Measurements from ENCODE around the gene SPSB1. TPM values are rescaled to one million over a fixed set of nuclear protein-coding genes. Genes with fewer than 3 reads are reported as not detected.

SPSB1 gene
- total RNA-seq, 4 donors from 2014 or later = 28.3 to 49.2 (median 42.1) TPM

- no peak overlapping the region for H3K27ac ChIP-seq
- H3K4me1 ChIP-seq = peaks cover 40% of the 10 kb centered on the region
- WGBS = 83% methylated on average over 20 of the region's 22 CpGs
- H3K9me3 ChIP-seq = no peaks in the 10 kb centered on the region
- no peak for DNase-seq (ENCODE audit: low spot score in 2 of 2)
- TF ChIP-seq EP300 (IDR thresholded peaks at IDR 0.05) = no peak
- no peak for TF ChIP-seq POLR2AphosphoS5 (IDR thresholded peaks at IDR 0.05)
- TF ChIP-seq POLR2A (IDR thresholded peaks at IDR 0.05) = no peak
- TF ChIP-seq CTCF (IDR thresholded peaks at IDR 0.05) = no peak
- H3K27me3 ChIP-seq = no peaks in the 10 kb centered on the region
- no peak overlapping the region for H3K4me3 ChIP-seq
- peaks cover 19% of the 10 kb centered on the region for H3K36me3 ChIP-seq
Measured at GRCh38 chr1:9352377-9353134, 59.9 kb downstream of the SPSB1 start.

- Histone ChIP-seq H3K36me3 (peaks cover 40% of the 10 kb centered on the region), H3K27me3 (no peaks in the 10 kb centered on the region), H3K9me3 (no peaks in the 10 kb centered on the region), H3K27ac (no peak overlapping the region), H3K4me3 (no peak overlapping the region), H3K4me1 (peaks cover 24% of the 10 kb centered on the region)
- TF ChIP-seq CTCF (IDR thresholded peaks at IDR 0.05) (no peak), POLR2A (IDR thresholded peaks at IDR 0.05) (no peak), POLR2AphosphoS5 (IDR thresholded peaks at IDR 0.05) (no peak), EP300 (IDR thresholded peaks at IDR 0.05) (no peak)
- WGBS = 86% methylated on average over 15 of the region's 16 CpGs
- no peak for DNase-seq (ENCODE audit: low spot score in 2 of 2)
Measured at GRCh38 chr1:9355503-9355902, 62.8 kb downstream of the SPSB1 start.

GRCh38 chr1:9356021-9356420 lies 63.3 kb downstream of the SPSB1 start:
- 94% methylated on average over 21 of the region's 24 CpGs for WGBS
- peaks cover 40% of the 10 kb centered on the region for H3K36me3 ChIP-seq

GRCh38 chr1:9356829-9357466 lies 64.3 kb downstream of the SPSB1 start:
- no peak overlapping the region for H3K4me3 ChIP-seq
- TF ChIP-seq EP300 (IDR thresholded peaks at IDR 0.05) = no peak
- TF ChIP-seq POLR2AphosphoS5 (IDR thresholded peaks at IDR 0.05) = no peak
- no peak for TF ChIP-seq CTCF (IDR thresholded peaks at IDR 0.05)
- H3K27me3 ChIP-seq = no peaks in the 10 kb centered on the region
- no peaks in the 10 kb centered on the region for H3K9me3 ChIP-seq
- WGBS = 94% methylated on average over 2 of the region's 2 CpGs
- no peak for DNase-seq (ENCODE audit: low spot score in 2 of 2)
- H3K36me3 ChIP-seq = peaks cover 40% of the 10 kb centered on the region
- peaks cover 20% of the 10 kb centered on the region for H3K4me1 ChIP-seq
- H3K27ac ChIP-seq = no peak overlapping the region

More at GRCh38 chr1:9356021-9356420, 63.3 kb downstream of the SPSB1 start:
- Histone ChIP-seq H3K9me3 (no peaks in the 10 kb centered on the region), H3K4me1 (peaks cover 19% of the 10 kb centered on the region), H3K27me3 (no peaks in the 10 kb centered on the region), H3K4me3 (no peak overlapping the region), H3K27ac (no peak overlapping the region)
- TF ChIP-seq CTCF (IDR thresholded peaks at IDR 0.05) = no peak
- TF ChIP-seq POLR2AphosphoS5 (IDR thresholded peaks at IDR 0.05) = no peak
- no peak for TF ChIP-seq EP300 (IDR thresholded peaks at IDR 0.05)
- TF ChIP-seq POLR2A (IDR thresholded peaks at IDR 0.05) = no peak
- no peak for DNase-seq (ENCODE audit: low spot score in 2 of 2)

GRCh38 chr1:9357958-9358357 lies 65.3 kb downstream of the SPSB1 start:
- no peak overlapping the region for H3K4me3 ChIP-seq
- WGBS = 94% methylated on average over 5 of the region's 8 CpGs
- DNase-seq (ENCODE audit: low spot score in 2 of 2) = no peak
- no peaks in the 10 kb centered on the region for H3K9me3 ChIP-seq
- TF ChIP-seq POLR2AphosphoS5 (IDR thresholded peaks at IDR 0.05) = no peak
- TF ChIP-seq POLR2A (IDR thresholded peaks at IDR 0.05) = no peak
- no peak for TF ChIP-seq CTCF (IDR thresholded peaks at IDR 0.05)
- TF ChIP-seq EP300 (IDR thresholded peaks at IDR 0.05) = no peak
- no peaks in the 10 kb centered on the region for H3K27me3 ChIP-seq
- peaks cover 40% of the 10 kb centered on the region for H3K36me3 ChIP-seq
- no peak overlapping the region for H3K27ac ChIP-seq
- peaks cover 17% of the 10 kb centered on the region for H3K4me1 ChIP-seq
